ENCODE data around the gene S100A9. TPM values are rescaled to one million over a fixed set of nuclear protein-coding genes. Genes with fewer than 3 reads are reported as not detected.
"Not testable (repeated sequence)": the region's sequence is repeated elsewhere in the genome, so short reads cannot be mapped to it uniquely, and the experiment has no call there.

Gene S100A9
- total RNA-seq, 1 experiment from 2014 or later = not detected

DNA sequence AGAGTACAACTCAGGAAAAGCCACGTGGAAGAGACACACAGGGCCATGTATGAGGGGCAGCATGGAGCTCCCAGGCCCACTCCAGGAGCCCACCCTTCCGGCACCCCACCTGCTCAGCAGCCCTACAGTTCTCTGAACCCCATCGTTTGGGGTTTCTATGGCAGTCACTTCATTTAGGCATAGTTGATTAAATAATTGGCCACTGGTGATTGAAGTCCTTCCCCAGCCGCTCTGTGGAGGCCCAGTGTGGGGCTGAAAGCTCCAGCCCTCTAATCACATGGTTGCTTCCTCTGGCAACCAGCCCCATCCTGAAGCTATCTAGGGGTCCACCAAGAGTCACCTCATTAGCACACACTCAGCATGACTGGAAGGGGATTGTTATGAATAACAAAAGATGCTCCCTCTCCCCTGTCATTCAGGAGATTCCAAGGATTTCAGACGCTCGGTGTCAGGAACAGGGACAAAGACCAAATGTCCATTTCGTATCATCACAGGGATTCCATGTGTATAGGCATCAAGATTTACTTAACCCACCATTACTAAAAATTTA lies 46.5 kb downstream of the S100A9 start:
- no peaks in the 10 kb centered on the region for H3K9me3 ChIP-seq (replicated peaks)
- H3K27me3 ChIP-seq (replicated peaks) = peaks cover 23% of the 10 kb centered on the region
- no peak overlapping the region for H3K27ac ChIP-seq
- H3K4me1 ChIP-seq (replicated peaks) = no peaks in the 10 kb centered on the region
- no peaks in the 10 kb centered on the region for H3K36me3 ChIP-seq
- DNase-seq (ENCODE audit: low read depth in 1 of 2, low spot score in 2 of 2) = no peak
- no peak overlapping the region for H3K4me3 ChIP-seq

- Histone ChIP-seq H3K4me3 (no peak overlapping the region), H3K9me3 (replicated peaks) (no peaks in the 10 kb centered on the region), H3K4me1 (replicated peaks) (no peaks in the 10 kb centered on the region), H3K27me3 (replicated peaks) (peaks cover 20% of the 10 kb centered on the region), H3K27ac (no peak overlapping the region), H3K36me3 (no peaks in the 10 kb centered on the region)
- DNase-seq (ENCODE audit: low read depth in 1 of 2, low spot score in 2 of 2) = no peak
Observed at GRCh38 chr1:153404768-153405167, 47.1 kb downstream of the S100A9 start.

- DNase-seq (ENCODE audit: low read depth in 1 of 2, low spot score in 2 of 2); H3K9me3 ChIP-seq (replicated peaks); H3K27me3 ChIP-seq (replicated peaks); H3K27ac ChIP-seq; H3K4me3 ChIP-seq; H3K36me3 ChIP-seq; H3K4me1 ChIP-seq (replicated peaks): not testable (repeated sequence)
Observed at GRCh38 chr1:153405825-153406599, 48.4 kb downstream of the S100A9 start.

- H3K36me3 ChIP-seq; DNase-seq (ENCODE audit: low read depth in 1 of 2, low spot score in 2 of 2); H3K4me1 ChIP-seq (replicated peaks); H3K4me3 ChIP-seq; H3K27me3 ChIP-seq (replicated peaks); H3K9me3 ChIP-seq (replicated peaks); H3K27ac ChIP-seq: not testable (repeated sequence)
Observed at GRCh38 chr1:153407274-153407673, 49.6 kb downstream of the S100A9 start.

Other genes with a start within 250 kb of the S100A9 start
- gene SPRR2F, start 244.3 kb upstream of the S100A9 start, total RNA-seq (2014; rRNA removed; shearing (Covaris generic)) = not detected in 2 replicates
- not detected in 2 replicates for gene SPRR2G, start 207.0 kb upstream of the S100A9 start, total RNA-seq (2014; rRNA removed; shearing (Covaris generic))
- gene LELP1, start 154.4 kb upstream of the S100A9 start, total RNA-seq (2014; rRNA removed; shearing (Covaris generic)) = not detected in 2 replicates
- not detected in 2 replicates for gene PRR9, start 140.3 kb upstream of the S100A9 start, total RNA-seq (2014; rRNA removed; shearing (Covaris generic))
- not detected in 2 replicates for gene LORICRIN, start 98.2 kb upstream of the S100A9 start, total RNA-seq (2014; rRNA removed; shearing (Covaris generic))
- gene PGLYRP3, start 44.9 kb upstream of the S100A9 start, total RNA-seq (2014; rRNA removed; shearing (Covaris generic)) = not detected in 2 replicates
- not detected in 2 replicates for gene PGLYRP4, start 9.0 kb upstream of the S100A9 start, total RNA-seq (2014; rRNA removed; shearing (Covaris generic))
- gene S100A12, start 17.8 kb downstream of the S100A9 start, total RNA-seq (2014; rRNA removed; shearing (Covaris generic)) = not detected in 2 replicates
- gene S100A8, start 33.2 kb downstream of the S100A9 start, total RNA-seq (2014; rRNA removed; shearing (Covaris generic)) = not detected in 2 replicates
- gene S100A7A, start 58.7 kb downstream of the S100A9 start, total RNA-seq (2014; rRNA removed; shearing (Covaris generic)) = not detected in 2 replicates
- gene S100A7, start 102.8 kb downstream of the S100A9 start, total RNA-seq (2014; rRNA removed; shearing (Covaris generic)) = not detected in 2 replicates
- gene S100A6, start 178.1 kb downstream of the S100A9 start, total RNA-seq (2014; rRNA removed; shearing (Covaris generic)) = 609 and 771 TPM in 2 replicates
- not detected in 2 replicates for gene S100A5, start 183.1 kb downstream of the S100A9 start, total RNA-seq (2014; rRNA removed; shearing (Covaris generic))
- 5.0 and 9.5 TPM in 2 replicates for gene S100A4, start 188.0 kb downstream of the S100A9 start, total RNA-seq (2014; rRNA removed; shearing (Covaris generic))
- gene S100A3, start 191.4 kb downstream of the S100A9 start, total RNA-seq (2014; rRNA removed; shearing (Covaris generic)) = 0.31 and 2.9 TPM in 2 replicates
- gene S100A2, start 208.0 kb downstream of the S100A9 start, total RNA-seq (2014; rRNA removed; shearing (Covaris generic)) = 5.3 and 15.8 TPM in 2 replicates

All from SJSA1 (cell line).